NCI-H2171 treated with DMSO at 0.1 percent for 48 hours (cell line): ENCODE measurements around the gene ZSCAN18.
A peak's percentile ranks its signal among the peaks of the same experiment; 100 is the strongest.

Experiments used
- DNase-seq: peaks from one replicate; lab custom pipeline; 2025; lab: John Stamatoyannopoulos, UW

Gene ZSCAN18

DNA sequence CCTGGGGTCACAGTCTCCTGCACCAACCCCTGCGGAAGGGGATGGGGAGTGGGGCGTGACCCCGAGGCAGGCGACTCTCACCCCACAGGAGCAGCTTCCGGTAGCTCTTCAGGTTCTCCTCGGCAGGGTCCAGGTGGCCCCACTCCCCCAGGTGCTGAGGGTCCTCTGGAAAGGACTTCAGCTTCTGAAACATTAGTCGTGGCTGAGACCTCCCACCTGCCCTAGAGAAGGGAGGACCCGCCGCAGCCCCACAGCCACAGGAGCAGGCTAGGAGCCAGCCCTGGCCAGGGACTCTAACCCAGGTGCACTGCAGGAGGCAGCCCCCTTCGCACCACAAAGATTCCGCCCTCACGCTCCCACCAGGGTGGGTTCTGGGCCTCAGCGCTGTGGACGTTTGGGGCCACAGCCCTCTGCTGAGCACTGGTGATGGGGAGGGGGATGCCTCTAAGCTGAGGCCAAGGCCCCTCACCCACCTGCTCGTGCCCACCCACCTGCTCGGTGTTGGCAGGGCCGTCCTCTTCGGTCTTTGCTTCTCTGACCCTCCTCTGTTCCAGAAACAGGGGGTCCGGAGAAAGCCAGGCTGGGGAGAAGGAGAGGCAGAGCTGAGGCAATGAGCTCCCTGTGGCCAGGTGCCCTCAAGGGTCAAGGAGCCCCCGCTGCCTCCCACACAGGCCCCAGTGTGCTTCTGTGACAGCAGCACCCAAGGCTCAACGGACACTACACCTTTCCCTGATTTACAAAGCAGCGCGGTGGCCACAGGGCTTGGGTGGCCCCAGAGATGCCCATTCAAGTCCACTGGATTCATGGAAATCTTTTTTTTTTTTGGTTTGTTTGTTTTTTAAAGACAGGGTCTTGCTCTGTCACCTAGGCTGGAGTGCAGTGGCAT lies 11.0 kb downstream of the ZSCAN18 start:
- no peak for DNase-seq

DNA sequence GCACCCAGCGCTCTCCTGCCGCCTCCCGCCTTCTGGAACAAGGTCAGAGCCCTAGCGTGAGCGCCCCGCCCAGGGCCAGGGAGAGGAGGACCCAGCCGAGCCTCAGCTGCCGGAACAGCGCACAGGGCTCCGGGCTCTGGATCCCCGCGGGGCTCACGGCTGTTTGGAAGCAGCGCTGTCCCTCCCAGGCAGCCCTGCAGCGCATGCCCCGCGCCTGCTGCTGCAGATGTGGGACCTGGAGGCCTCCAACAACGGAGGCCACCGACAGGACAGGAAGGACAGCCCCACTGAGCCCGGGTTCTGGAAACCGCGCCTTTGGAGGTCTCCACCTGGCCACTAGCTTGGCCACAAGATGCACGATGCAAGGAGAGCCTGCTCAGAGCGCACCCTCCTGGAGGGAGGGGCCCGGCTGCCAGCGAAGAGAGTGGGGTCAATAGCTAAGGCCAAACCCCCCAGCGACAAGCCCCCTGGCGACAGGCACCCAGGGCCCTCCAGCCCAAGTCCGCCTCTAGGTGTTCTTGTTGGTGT lies 12.6 kb downstream of the ZSCAN18 start:
- no peak for DNase-seq

DNA sequence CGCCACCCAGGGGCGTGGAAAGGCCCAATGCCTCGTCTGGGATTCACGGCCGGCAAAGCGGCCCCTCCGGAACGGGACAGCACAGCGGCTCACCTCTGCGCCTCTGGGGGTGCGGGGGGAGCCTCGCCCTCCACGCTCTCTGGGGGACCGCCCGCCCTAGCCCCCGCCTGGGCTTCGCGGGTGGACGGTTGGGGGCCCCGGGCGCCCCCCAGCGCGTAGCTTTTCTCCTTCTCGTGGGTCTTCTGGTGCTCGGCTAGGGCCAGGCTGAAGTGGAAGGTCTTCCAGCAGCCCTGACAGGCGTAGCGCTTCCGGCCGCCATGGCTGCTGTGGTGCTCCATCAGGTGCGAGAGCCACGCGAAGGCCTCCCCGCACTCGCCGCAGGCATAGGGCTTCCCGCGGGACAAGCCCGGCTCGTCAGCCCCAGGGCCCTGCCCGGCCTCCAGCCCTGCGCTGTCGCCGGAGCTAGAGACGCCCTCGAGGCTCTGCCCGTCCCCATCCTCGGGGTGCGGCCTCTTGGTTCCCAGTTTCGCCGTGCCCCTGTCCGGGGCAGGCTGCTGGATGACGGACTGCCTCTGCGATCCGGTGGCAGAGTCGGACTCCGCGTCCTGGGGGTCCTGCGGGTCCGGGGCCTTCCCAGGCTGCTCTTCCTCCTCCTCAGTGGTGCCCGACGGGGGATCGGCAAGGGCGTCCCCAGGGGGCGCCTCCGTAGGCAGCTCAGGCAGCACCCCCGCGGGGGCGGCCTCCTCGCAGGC lies 13.3 kb downstream of the ZSCAN18 start:
- DNase-seq, result no peak

DNA sequence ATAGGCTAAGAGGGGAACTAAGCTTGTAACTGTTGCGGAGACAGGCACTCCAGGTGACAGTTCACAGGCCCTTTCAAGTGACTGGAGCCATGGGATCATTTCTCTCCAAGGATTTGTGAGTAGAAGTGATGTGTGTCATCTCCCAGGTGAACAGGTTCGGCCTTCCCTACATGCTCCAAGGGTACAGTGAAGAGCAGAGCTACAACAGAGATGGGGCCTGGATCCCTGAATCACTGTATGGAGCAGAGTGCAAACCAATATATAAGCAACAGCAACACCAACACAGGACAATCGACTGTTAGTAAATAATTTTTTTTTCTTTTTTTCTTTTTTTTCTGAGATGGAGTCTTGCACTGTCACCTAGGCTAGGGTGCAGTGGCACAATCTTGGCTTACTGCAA lies 15.0 kb downstream of the ZSCAN18 start:
- no peak for DNase-seq

DNA sequence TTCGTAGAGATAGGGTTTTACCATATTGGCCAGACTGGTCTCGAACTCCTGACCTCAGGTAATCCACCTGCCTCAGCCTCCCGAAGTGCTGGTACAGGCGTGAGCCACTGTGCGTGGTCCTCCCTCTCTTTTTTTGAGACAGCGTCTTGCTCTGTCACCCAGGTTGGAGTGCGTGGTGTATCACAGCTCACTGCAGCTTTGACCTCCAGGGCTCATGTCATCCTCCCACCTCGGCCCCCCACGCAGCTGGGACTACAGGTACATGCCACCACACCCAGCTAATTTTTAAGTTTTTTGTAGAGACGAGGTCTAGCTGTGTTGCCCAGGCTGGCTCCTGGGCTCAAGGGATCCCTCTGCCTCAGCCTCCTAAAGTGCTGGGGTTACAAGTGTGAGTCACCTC lies 18.2 kb downstream of the ZSCAN18 start:
- DNase-seq, result no peak

DNA sequence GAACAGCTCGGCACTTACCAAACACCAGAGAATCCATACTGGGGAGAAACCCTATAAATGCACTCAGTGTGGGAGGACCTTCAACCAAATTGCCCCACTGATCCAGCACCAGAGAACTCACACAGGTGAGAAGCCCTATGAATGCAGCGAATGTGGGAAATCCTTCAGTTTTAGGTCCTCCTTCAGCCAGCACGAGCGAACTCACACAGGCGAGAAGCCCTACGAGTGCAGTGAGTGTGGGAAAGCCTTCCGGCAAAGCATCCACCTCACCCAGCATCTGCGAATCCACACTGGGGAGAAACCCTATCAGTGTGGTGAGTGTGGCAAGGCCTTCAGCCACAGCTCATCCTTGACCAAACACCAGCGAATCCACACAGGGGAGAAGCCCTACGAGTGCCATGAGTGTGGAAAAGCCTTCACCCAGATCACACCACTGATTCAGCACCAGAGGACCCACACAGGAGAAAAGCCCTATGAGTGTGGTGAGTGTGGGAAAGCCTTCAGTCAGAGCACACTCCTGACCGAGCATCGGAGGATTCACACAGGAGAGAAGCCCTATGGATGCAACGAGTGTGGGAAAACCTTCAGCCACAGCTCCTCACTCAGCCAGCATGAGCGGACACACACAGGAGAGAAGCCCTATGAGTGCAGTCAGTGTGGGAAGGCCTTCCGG lies 30.7 kb downstream of the ZSCAN18 start:
- no peak for DNase-seq

DNA sequence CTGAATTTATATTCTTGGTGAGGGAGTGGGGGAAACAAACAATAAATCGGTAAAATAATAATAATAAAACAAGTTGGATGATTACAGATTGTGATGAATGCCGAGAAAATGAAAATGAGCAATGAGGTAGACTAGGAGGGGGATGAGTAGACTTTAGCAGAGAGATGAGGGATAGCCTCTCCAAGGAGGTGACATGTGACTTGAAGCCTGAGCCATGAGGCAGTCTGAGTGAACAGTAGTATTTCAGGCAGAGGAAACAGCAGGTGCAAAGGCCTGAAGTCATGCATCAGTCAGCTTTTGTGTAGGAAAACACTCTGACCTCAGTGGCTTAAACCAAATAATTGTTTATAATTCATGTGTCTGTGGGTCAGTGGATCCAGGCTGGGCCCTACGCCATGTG lies 34.3 kb downstream of the ZSCAN18 start:
- DNase-seq, result no peak

DNA sequence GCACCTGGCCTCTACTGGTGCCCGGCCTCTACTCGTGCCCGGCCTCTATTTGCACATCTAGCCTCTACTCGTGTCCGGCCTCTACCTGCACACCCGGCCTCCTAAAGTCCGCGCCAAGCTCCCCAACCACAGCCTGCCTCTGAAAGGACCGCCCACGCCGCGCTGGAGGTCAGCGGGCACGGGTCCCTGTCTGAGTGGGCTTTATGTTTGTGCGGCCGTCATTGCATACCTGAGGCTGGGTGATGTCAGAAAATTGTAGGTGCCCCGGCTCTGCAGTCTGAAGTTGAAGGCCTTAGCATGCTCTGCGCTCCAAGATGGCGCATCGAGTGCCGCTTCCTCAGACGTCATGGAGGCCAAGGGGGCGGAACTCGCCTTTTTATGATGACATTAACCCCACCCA lies 37.8 kb downstream of the ZSCAN18 start:
- DNase-seq, result no peak

DNA sequence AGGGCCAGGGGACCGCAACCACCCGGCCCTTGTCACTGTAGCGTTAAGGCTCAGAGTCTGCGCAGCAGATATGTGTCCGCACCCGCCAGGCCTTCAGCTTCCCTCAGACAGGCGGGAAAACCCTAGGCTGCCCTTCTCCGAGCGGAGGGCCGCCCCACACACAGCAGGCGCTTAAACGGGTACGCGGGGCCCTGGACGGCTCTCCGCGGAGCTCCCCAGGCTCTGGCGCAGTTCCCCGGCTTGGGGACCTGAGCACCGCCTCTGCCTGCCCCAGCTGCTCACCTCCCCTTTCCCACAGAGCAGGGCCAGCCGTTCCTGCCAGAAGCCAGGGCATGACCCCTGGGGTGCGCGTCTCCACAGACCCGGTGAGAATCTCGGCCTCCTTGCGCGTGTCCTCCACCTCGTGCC lies 38.4 kb downstream of the ZSCAN18 start:
- no peak for DNase-seq

DNA sequence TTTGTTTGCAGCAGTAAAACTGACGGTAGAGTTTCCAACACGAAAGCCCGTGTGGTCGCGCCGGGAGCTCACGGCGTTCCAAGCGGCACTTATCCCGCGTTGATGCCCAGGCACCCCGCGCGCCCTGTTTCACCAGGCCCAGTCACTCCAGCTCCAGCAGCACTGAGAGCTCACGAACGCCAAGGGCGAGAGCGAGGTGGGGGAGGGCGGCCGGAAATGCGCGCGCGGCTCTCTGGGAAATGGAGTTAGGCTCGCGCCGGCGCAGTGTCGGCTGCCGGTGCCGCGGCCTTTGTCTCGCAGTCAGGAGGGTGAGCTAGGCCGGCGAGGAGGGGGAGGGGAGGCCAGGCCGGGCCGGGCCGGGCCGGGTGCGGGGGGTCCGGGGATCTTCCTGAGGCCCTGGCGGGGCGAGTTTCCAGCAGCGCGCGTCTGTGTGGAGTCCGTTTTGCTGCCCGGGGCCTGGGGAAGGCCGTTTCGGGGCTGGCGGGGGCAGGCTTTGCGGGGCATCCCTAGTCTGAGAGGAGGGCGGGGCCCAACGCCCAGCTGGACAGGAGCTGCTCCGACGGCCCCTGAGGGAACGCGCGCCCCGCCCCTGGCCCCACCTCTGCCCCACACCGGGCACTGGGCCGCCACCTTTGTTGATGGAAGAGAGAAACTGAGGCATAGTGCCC lies 38.9 kb downstream of the ZSCAN18 start, which contains the start of gene ZNF135:
Gene ZNF135, plus strand, starts transcription at position 280 of the 668 bp plus-strand sequence. CDS start 721 bp downstream, outside the sequence.
- DNase-seq, result peak; percentile 89

DNA sequence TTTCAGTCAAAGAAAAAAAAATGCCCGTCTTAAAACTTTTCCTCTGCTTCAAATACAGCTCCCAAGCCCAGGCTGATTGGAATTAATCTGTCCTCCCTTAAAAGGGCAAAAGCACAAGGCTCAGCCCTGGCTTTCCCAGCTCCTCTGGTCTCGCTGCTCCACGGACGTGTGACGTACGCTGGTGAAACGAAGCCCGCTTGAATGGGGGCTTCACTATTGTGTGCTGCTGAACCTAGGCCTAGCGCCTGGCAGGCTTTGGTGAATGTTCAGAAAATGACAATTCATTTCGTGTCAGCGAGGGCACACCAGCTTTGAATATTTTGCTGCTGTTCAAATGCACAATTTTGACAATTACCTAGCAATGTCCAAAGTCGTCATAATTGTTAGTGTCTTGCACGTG lies 39.6 kb downstream of the ZSCAN18 start:
- no peak for DNase-seq

DNA sequence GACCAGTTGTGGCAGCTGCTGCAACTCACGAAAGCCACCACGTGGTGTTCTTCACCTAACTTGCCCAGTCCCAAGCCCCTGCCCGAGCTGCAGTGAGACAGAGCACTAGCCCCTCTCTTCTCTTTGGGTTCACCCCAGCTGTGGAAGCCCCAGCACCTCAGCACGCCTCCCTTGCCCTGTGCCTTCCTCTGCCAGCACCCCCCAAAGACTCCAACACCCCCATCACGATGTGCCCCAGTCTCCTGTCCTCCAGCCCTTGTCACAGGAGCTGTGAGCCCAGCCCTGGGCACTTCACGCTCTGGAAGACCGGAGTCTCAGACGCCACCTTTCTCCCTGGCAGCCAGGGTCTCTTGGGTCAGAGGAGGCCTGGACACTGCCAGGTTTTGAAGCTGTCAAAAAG lies 41.2 kb downstream of the ZSCAN18 start:
- DNase-seq, result no peak

DNA sequence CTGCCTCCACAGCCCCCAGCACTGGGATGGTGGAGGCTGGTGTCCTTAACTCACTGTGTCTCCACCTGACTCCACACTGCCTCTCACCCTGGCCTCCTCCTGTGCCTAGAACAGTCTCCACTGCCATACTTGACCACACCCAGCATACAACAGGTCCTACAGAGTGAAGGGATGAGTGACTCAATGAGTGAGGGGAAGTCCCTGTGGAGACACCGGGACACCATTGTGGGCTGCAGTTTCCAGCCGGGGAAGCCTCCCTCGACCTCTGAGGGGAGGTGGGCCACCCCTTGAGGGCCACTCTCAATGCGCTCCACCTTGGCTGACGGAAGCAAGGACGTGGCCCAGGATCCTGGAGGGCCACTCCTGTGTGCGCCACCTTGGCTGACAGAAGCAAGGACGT lies 41.8 kb downstream of the ZSCAN18 start:
- DNase-seq, result no peak

DNA sequence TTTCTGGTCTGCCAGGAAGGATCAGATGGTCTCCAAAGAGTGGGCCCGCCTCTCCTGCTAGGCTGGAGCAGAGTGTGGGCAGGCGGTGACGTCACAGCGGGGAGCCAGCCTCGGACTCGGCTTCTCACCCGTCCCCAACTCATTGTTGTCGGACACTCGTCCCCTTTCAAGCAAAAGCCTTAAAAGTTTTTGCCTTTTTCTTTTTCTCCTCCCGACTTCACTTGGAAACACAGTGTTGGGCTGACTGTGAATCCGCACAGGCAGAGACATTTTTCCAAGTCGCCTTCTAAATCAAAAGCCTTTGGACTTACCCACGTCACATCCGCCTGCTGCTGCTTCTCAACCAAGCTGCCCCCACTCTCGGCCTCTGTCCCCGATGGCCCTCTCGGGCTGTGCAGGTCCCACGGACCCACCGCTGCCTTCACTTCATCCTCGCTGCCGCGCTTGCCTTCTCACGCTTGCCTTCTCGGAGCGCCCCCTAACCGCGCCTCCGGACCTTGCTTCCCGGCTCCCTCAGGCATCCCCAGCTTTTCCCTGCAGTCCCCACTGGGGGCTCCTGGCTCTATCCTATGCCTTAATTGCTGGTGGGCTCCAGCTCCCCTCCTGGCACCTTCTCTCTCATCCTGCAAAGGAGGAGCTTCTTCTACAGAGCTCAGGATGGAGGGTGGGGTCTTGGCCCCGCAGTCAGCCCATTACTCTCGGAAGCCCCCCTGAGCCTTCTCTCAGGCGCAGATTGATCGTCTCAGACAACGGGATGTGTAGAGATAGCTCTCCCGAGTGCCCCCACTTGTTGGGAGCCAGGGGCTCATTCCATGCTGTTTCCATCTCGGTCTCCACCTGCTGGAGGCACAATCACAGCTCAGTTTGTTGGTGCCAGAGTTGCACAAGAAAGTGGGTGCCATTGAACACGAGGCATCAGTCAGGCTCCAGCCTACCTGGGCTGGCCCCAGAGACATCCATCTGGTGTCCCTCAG lies 42.8 kb downstream of the ZSCAN18 start:
- no peak for DNase-seq

DNA sequence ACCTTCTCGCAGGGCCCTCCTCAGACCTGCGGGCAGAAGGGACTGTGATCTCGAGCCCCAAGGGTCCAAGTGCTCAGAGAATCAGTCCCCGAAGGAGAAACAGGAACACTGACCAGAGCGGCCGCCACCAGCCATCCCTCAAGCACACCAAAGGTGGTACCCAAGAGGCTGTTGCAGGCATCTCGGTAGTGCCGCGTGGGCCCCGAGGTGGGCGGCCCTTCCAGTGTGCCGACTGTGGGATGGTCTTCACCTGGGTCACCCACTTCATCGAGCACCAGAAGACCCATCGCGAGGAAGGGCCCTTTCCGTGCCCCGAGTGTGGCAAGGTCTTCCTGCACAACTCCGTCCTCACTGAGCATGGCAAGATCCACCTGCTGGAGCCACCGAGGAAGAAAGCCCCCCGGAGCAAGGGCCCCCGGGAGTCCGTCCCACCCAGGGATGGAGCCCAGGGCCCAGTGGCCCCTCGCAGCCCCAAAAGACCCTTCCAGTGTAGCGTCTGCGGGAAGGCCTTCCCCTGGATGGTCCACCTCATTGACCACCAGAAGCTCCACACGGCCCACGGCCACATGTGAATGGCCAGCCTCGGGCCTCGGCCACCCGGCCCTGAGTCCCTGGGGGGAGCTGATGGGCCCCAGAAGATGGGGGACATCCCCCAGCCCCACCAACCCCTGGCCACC lies 44.4 kb downstream of the ZSCAN18 start:
- DNase-seq, result no peak

DNA sequence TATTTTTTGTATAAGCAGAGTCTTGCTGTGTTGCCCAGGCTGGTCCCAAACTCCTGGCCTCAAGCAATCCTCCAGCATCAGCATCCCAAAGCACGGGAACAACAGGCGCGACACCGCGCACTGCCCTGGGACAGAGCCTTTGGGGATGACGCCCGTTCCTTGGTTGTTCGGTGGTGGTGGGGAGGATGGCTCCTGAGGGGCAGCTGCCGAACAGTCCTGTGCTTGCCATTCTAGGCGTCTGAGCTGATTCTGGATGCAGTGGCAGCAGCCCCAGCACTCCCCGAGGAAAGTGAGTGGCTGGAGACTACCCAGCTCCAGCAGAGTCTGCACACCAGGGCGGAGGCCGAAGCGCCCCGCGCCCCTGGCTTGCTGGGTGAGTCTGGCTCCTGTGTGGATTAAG lies 45.8 kb downstream of the ZSCAN18 start:
- DNase-seq, result no peak

DNA sequence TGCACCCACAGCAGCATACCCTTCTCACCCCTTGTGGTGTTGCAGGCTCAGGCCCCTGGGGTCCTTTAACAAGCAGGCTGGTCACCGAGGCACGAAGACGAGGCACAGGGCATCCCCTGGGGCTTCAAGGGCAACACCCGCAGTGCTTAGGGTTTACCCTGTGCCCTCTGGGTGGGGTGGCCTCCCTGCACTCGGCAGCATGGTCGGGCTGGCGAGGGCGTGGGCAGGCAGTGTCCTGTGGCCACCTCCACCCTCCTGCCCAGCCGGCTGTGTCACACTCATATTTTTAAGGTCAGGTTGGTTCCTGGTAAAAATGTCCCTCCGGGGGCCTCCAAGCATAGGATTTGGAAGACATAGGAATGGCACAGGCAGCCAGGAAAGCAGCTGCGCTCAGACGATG lies 50.4 kb downstream of the ZSCAN18 start:
- DNase-seq, result no peak

DNA sequence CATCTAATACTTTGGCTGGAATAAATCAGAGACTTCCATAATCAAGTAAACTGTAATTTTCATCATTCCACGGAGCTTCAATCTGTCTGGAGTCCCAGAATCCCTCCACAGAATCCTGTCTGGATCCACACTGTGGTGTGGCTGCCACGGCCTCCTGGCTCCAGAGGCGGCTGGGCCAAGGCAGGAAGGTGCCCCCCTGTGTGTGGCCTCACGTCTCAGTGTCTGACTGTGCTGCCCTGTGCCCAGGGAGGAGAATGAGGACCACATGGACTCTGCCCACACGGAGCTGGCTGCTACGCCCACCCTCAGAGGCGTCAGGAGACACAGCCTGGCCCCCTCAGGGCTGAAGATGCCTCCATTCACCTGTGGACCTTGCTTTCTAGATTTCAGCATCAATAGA lies 51.2 kb downstream of the ZSCAN18 start:
- no peak for DNase-seq

DNA sequence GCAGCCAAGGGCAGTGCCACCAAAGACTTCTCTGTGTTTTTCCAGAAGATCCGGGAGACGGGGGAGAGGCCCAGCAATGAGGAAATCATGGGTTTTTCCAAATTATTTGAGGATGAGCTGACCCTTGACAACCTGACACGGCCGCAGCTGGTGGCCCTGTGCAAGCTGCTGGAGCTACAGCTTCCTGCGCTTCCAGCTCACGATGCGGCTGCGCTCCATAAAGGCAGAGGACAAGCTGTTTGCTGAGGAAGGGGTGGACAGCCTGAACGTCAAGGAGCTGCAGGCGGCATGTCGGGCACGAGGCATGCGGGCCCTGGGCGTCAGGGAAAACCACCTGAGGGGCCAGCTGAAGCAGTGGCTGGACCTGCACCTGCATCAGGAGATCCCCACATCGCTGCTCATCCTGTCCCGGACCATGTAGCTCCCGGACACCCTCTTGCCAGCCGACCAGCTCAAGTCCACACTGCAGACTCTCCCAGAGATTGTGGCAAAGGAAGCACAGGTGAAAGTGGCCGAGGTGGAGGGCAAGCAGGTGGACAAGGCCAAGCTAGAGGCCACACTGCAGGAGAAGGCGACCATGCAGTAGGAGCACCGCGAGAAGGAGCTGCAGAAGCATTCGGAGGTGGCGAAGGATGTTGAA lies 52.5 kb downstream of the ZSCAN18 start:
- DNase-seq, result no peak

DNA sequence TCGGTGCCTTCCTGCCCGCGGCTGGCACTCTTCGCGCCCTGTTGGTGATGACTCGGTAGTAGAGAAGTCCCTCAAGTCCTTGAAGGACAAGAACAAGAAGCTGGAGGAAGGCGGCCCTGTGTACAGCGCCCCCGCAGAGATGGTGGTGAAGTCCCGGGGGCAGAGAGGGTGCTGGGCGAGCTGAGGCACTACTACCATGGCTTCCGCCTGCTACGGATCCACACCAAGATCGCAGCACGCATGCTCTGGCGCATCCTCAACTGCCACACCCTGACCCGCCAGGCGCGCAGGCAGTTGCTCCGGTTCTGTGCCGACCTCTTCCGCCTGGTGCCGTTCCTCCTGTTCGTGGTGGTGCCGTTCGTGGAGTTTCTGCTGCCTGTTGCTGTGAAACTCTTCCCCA lies 53.1 kb downstream of the ZSCAN18 start:
- DNase-seq, result no peak
